ENCODE data around the gene IFIT3.

The IFIT3 gene

DNA sequence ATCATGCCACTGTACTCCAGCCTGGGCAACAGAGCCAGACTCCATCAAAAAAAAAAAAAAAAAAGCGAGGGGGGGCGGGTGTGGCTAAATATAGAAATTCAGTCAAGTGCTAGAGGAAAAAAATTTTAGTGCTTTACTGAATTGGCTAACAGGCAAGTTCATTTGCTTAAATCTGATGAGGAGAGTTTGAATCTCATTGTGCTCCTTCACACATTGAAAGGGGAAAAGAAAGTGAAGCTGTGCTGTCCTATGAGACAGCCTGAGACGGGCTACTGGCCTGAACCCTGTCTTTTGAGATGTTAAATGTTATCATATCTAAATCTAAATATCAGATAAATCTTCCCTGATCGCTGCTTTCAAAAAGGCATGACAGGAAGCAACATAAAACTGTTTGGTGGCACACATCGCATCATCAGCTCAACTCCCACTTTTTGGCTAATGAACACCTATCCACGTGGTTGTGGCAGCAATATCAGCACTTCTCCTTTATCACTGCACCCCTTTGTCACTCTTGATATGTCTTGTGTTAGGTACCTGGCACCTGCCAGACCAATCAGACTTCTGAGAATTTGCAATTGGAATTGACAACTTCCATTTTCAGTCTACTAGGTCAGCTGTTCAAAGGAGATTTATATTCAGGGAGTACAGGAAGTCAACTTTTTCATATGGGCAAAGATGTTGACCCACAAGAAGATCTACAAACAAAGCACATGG lies 36.1 kb downstream of the IFIT3 start:
- no peak for DNase-seq

DNA sequence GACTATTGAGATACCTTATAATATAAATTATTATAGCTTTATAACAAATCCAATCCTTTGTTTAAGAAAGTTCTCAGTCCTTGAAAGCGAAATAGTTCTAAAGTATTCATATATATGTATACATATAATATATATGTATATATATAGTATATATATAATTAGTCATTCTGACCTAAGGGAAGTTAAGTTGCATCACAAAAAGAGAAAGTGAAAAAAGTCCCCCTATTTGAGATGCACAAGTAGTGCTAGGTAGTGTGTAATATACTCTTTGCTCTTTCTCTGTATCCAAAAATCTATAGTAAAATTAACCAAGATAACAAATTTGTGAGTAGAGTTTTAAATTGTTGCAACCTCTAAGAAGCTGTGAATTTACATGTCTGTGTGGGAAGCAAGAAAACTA lies 36.7 kb downstream of the IFIT3 start:
- no peak for DNase-seq

DNA sequence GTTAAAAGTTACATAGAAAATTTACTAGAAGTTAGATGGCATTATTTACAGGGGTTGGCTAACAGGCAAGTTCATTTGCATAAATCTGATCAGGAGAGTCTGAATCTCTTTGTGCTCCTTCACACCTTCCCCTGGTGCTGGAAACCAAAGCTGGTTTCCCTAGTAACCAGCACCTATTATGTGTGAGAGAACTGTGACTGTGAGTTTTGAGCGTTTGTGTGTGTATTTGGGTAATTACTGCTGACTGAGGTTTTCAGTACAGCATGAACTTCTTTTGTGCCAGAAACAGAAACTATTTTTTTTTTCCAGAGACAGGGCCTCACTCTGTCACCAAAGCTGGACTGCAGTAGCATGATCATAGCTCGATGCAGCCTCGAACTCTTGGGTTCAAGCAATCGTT lies 39.7 kb downstream of the IFIT3 start:
- DNase-seq, result no peak

DNA sequence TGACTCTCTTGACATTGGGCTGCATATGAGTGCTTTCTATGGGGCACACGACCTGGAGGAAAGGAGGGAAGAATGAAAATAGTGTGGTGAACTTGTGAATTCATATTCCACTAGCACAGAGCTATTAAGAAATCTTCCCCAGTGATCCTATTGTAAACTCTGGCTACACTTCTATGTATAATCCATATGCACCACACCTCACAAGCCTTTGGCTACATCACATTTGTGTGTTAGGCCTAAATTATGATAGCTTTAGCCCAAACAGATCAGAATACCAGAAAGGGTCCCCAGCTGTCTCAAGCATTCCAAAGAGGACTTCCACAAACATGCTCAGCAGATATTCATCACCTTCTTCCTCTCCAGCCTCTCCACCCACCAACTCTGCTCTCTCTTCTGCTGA lies 40.3 kb downstream of the IFIT3 start:
- DNase-seq, result no peak

DNA sequence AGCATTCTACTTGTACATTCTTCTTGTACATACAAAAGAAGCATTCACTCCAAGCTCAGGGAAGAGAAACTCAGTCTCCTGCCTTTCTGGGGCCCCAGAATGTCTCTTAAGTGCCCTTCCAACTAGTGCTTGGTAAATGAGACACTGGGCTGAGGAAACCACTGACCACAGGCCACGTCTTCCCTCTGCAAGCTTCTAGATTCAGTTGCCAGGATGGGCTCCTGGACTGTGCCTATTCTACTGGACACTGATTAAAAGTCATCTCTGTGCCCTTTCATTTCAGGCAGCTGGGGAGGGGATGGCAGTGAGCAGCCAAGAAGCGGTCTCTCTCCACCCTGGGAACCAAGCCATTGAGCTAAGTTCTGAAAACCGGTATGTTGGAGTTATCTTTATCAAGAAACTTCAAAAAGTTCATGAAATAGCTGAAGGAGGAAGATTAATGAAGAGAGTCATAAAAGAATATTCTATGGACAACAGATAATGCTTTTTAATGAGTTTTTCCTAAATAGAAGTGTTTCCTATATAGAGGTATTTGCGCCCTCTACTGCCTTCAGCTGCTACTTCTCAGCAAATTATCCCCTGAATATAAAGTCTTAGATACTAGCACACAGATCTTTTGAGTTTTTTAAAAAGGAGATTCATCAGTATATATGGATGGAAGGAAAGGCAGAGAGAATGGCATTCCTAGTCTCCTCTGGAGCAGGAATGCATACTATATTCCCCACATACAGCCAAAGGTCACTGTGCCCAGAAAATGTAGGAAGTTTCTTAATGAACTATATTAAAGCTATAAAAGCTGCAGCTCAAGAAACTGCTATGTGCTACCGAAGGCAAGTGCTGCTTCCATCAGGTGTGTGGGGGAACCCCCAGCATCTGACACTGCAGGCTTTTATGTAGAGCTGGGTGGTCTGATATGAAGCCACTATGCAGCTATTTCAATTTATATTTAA lies 41.6 kb downstream of the IFIT3 start:
- peak; percentile 85 for DNase-seq

DNA sequence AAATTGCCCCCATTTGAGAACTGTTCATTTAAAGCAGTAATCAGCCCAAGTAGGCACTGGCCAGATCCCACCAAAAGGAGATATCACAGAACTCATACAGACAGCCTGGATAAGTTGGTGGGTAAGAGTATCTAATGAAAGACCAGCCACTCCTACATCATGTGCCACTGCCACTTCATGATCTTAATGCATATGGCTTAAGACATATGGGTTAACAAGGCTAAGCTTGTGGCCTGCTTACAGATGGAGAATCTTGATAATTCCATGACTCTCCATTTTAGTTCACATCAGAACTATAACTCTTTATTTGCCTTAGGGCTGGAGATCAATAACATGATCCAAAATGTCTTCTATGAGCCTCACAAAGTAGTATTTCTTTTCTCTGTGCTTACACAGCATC lies 43.3 kb downstream of the IFIT3 start:
- peak; percentile 89 for DNase-seq

DNA sequence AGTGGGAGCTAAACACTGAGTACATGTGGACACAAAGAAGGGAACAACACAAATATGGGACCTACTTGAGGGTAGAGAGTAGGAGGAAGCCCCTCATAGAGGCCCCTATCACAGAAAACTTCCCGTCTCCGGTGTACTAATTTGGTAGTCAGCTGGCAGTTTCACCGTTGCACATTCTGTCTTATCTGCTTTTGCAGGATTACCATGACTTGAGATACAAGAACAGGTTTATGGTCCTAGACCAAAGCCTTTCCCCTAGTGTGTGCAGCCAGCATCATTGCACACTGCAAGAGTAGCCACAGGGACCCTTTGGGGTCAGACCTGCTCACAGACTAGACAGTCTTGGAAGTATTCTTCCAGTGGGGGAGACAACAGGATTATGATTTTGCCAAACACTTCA lies 44.2 kb downstream of the IFIT3 start:
- peak; percentile 75 for DNase-seq

DNA sequence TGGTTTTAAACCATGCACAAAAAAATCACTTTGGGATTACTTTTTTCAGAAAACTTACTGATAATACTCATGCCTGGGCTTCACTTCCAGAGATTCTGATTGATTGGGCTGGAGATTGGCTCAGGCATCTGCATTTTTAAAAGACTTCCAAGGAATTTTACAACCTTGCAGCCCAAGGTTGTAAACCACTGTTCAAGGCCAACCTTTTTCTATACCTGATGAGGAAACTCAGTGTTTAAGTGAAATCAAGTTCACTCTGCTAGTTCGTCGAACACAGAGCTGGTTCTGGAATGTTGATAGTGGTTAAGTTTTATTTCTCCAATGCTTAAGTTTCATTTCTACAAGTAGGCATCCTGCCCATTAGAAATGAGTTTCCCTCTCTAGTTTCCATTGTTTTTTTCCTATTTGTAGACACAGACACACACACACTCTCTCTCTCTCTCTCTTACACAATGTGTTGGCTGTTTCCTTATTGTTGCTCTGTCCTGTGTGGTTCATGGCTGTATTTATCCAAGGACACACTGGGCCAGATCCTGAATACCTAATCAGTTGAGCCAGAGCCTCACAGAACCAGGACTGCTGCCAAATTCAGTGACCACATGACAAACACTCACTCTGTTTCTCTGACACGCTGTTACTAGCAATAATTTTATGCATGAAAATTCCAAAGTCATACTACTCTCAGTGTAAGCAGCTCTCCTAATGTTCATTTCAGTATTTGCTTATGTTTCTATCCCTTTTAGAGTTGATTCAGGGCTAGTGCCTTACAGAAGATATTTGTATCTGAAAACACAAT lies 46.3 kb downstream of the IFIT3 start:
- DNase-seq, result peak; percentile 92

DNA sequence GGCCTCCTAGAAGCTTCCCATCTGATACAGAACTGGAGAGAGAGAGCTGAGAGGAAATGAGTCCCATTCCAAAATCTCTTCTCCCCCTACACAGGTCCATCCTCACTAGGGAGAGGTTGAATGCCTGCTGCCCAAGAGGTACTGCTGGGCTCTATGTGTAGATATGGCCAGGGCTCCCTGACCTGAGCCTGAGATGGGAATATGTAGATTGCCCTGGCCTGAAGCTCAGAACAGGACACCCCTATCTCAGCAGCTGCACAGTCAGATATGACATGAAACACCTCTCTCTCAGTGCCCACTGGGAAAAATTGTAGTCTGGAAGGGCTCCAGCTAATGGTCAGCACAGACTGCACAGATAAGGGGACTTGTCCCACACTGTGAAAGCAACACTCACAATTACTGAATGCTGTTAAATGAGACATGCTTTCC lies 46.9 kb downstream of the IFIT3 start:
- DNase-seq, result peak; percentile 83

DNA sequence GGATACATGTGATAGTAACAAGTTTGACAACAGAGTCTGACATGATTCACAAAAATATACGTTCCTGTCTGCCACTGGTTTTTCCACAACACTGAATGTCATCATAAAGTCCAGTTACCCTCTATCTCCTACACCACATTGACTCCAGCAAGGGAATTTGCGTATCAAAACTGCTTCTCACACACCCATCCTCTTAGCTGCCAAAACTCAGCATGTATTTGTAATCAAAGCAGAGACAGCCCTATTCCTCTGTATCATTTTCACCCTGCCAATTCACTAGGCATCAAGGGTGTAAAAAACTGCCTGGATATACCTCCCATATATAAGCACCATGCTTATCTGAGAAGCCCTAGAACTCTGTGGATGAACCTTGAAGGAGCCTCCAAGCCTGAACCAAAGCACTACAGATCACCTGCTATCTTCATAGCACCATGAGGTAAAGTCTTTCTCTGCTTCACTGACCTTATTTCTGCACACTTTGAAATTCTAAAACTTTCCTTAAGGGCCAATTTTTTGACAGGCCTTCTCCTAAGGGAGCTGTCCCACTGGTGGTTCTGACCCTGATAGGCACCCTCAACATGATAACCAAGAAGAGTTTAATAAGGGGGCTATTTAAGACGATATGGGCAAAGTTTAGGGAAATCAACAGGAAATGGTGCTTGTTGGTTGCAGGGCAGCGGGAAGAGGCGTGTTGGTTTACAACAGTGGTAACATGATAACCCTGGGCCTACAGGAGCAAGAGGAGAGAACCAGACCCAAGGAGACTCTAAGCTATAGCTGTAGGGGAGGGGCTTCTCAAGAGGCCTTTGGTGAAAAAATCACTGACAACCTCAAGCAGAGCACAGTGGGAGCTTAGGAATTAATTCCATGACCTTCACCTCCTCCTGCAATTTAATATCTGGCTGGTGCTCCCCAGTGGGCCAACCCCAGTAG lies 50.2 kb downstream of the IFIT3 start, which contains the start of gene IFIT1B:
Gene IFIT1B, plus strand, starts transcription at position 352 of the 933 bp plus-strand sequence. Its CDS starts 80 bp downstream, at position 432.
- DNase-seq, result peak; percentile 77

DNA sequence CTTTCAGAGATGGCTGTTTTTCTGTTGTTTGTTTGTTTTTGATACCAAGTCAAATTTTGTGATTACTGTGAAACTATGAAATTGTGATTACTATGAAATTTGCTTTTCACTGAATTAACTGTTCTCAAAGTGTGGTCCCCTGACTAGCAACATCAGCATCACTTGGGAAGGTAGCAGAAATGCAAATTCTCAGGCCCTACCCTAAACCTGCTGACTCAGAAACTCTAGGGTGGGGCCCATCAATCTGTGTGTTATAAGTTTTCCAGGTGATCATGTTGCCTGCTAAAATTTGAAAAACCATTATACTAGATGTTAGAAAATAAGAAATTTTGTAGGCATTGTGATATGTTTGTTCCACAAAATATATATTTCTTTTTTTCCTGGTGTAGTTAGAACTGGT lies 51.3 kb downstream of the IFIT3 start:
- DNase-seq, result no peak

DNA sequence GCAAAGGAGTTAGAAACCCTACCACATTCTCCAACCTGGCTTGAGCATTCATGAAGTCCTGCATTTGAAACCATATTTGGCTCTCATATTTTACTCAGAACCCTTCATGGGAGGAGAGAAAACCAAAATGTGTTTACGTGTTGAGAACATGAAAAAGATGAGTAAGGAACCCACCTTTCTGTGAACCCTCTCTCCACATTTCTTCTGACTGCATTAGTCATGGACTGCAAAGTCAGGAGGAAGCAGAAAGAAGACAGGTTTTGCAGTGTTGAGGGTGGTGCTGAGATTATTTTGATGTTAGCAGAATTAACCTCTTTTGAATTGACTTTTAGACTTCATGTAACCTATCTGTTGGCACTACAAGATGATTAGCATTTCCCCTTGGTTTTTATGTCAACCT lies 55.0 kb downstream of the IFIT3 start:
- no peak for DNase-seq

DNA sequence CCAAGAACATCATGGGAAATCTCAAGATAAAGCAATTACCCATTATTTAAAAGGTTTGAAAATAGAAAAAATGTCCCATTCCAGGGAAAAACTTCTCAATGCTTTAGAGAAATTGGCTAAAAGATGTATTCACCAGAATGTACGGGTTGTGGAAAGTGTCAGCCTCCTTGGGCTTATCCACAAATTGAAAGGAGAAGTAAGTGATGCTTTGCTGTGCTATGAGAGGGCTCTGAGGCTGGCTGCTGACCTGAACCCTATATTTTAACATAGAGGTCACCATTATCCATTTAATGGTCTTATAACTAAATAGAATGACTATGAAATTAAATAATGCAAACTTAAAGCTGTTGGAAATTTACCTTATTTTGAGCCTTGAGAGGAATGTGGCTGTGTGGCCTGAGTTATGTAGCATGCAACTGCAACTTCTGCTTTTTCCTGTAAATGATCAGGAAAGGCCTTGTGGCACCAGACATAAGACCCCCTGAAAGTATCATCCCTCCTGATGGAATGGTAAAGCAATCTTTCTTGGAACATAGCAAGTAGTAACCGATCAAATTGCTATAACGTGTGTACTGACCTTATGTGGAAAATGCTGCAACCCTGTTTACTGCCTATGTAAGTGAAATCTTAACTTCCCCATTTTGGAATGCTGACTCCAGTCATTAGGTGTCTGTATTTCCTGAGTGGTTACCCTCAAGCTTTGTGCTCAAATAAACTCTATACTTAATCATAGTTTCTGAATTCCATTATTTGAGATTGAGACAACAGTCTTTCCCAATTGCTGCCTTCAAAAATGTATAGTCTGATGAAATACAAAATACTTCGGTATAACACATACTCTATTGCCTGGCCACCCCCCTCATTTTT lies 56.9 kb downstream of the IFIT3 start:
- DNase-seq, result peak; percentile 51

DNA sequence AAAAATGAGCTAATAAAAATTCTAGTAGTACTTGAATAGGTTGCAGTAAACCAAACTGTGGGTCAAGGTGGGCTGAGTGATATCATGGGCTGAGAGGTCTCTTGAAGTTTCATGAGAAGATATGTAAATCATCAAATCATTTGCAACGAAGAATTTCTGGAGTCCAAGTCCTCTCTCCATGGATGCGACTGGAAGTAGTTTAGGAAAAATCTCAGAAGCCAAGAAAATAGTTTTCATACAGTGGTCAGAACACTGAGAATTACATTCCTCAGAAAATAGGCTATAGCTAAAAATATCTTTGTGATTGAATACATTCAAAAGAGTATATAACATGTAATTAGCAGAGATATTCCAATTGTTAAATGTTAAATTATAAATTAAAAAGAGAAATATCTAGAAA lies 61.0 kb downstream of the IFIT3 start:
- DNase-seq, result no peak

DNA sequence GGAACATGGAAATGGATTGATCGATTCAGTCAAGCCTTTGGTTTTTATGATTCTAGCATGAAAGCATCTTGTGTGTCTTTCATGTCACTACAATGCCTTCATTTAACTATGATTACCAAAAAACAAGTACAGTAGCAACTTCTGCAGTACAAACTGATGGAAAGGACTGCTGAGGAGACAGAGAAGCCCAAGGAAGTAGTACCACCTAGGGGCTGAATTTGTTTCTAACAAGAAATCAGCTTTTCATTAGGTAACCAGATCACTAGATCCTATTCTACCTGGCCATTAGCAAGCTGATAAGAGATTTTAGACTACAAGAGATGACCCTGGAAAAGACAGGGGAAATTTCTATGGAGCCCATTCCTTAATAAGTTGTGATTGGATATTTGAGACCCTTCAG lies 61.5 kb downstream of the IFIT3 start:
- peak; percentile 71 for DNase-seq
